Prostate gland (tissue), 2 donors: Measurements from ENCODE around the gene ZNF578. TPM values are rescaled to one million over a fixed set of nuclear protein-coding genes. Genes with fewer than 3 reads are reported as not detected.
"Not testable (repeated sequence)": the region's sequence is repeated elsewhere in the genome, so short reads cannot be mapped to it uniquely, and the experiment has no call there.

Source experiments
- DNase-seq: peaks from one replicate; pipeline ENCODE4 v3.0.0-alpha.2; 2019; ENCODE audit warnings: low spot score
- H3K27ac ChIP-seq, 2 donors: fragments of 200-600 bp; sonication (generic); 2 replicates each; pipeline ENCODE4 v1.5.1; 2017 to 2019
- H3K27me3 ChIP-seq: fragments of 200-600 bp; sonication (generic); replicated peaks from 2 replicates; pipeline ENCODE4 v1.5.1; 2019; ENCODE audit not compliant: insufficient read depth
- H3K36me3 ChIP-seq, 2 donors: fragments of 200-600 bp; sonication (generic); 1 replicate in 1 of 2; 2 replicates in 1 of 2; pipeline versions ENCODE4 v1.5.1 to v1.8.1; 2017 to 2019
- H3K4me1 ChIP-seq: fragments of 200-600 bp; sonication (generic); replicated peaks from 2 replicates; pipeline ENCODE4 v1.5.1; 2019
- H3K4me3 ChIP-seq, 2 donors: fragments of 200-600 bp; sonication (generic); 2 replicates each; pipeline ENCODE4 v1.5.1; 2017 to 2019
- H3K9me3 ChIP-seq: fragments of 200-600 bp; sonication (generic); 2 replicates; pipeline ENCODE4 v1.5.1; 2017
- POLR2A ChIP-seq: fragments of 450-650 bp; IDR thresholded peaks from one replicate; pipeline ENCODE4 v1.6.1; 2016; ENCODE audit warnings: antibody characterized with exemption, mild to moderate bottlenecking
- POLR2AphosphoS5 ChIP-seq: sonication (generic); formaldehyde crosslinking; IDR thresholded peaks from one replicate; pipeline ENCODE4 v1.6.1; 2017; ENCODE audit warnings: antibody characterized with exemption
- WGBS: methylation state at CpG from one replicate; pipeline ENCODE4 v1.1.5; 2018; 5-methylcytosine and 5-hydroxymethylcytosine counted together
- intact Hi-C: fragments of 100-400 bp; cut with DNase I; formaldehyde crosslinking; loops from one replicate; pipeline ENCODE4 v1.14.2; 2022
- total RNA-seq, 2 donors: library from RNA; depleted of rRNA; stranded (reverse); fragments of >200 nt; gene quantifications; one replicate each; pipeline ENCODE4 v1.1.0, GENCODE V29; 2016
- TF ChIP-seq, protein P1 (sequence below), 4 experiments: fragments of 200-600 bp in 2 of 4; fragments of 450-650 bp in 2 of 4; sonication (generic) in 2 of 4; IDR thresholded peaks; 1 replicate in 3 of 4; 2 replicates in 1 of 4; pipeline ENCODE4 v1.5.1; 2016 to 2019; ENCODE audit warnings: antibody characterized with exemption in 4 of 4, mild to moderate bottlenecking in 2 of 4, moderate library complexity in 2 of 4

The ZNF578 gene
- total RNA-seq, 2 donors from 2014 or later, result 0.68 to 10.2 TPM

DNA sequence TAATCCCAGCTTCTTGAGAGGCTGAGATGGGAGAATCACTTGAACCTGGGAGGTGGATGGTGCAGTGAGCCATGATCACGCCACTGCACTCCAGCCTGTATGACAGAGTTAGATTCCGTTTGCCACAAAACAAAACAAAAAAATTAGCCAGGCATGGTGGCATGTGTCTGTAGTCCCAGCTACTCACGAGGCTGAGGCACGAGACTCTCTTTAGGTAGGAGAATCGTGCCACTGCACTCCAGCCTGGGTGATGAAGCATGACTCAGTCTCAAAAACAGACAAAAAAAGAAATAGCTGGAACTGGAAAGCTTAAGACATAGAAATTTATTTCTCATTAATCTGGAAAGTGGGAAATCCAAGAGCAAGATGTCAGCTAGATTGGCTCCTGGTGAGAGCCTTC lies 53.9 kb downstream of the ZNF578 start:
- WGBS, result 93% methylated on average over 5 of the region's 5 CpGs
- H3K27me3 ChIP-seq, result no peaks in the 10 kb centered on the region
- intact Hi-C loops, result no loop called here
- no peaks in the 10 kb centered on the region for H3K9me3 ChIP-seq
- no peak for DNase-seq
- no peak overlapping the region for H3K4me3 ChIP-seq
- TF ChIP-seq, protein P1, sequence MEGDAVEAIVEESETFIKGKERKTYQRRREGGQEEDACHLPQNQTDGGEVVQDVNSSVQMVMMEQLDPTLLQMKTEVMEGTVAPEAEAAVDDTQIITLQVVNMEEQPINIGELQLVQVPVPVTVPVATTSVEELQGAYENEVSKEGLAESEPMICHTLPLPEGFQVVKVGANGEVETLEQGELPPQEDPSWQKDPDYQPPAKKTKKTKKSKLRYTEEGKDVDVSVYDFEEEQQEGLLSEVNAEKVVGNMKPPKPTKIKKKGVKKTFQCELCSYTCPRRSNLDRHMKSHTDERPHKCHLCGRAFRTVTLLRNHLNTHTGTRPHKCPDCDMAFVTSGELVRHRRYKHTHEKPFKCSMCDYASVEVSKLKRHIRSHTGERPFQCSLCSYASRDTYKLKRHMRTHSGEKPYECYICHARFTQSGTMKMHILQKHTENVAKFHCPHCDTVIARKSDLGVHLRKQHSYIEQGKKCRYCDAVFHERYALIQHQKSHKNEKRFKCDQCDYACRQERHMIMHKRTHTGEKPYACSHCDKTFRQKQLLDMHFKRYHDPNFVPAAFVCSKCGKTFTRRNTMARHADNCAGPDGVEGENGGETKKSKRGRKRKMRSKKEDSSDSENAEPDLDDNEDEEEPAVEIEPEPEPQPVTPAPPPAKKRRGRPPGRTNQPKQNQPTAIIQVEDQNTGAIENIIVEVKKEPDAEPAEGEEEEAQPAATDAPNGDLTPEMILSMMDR (IDR thresholded peaks at IDR 0.05), result no peak
- TF ChIP-seq POLR2A (no peak), POLR2AphosphoS5 (no peak)
- no peaks in the 10 kb centered on the region for H3K36me3 ChIP-seq
- no peak overlapping the region for H3K27ac ChIP-seq
- H3K4me1 ChIP-seq, result no peaks in the 10 kb centered on the region

DNA sequence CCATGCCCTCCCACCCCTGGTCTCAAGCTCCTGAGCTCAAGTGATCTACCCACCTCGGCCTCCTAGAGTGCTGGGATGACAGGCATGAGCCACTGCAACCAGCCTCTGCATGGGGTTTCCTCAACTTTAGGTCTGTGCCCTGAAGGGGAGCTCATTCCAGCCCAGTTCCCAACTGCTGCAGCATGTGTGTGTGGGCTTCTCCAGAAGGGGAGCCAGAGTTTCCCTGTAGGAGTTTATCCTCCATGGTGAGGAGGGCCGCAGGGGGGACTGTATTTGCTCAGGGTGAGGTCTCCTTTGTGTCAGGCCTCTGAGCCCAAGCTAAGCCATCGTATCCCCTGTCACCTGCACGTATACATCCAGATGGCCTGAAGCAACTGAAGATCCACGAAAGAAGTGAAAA lies 62.8 kb downstream of the ZNF578 start:
- TF ChIP-seq POLR2A (no peak), POLR2AphosphoS5 (no peak)
- TF ChIP-seq, protein P1 (IDR thresholded peaks at IDR 0.05), result no peak
- Histone ChIP-seq H3K27me3 (no peaks in the 10 kb centered on the region), H3K4me3 (no peak overlapping the region), H3K36me3 (no peaks in the 10 kb centered on the region), H3K27ac (no peak overlapping the region), H3K9me3 (no peaks in the 10 kb centered on the region), H3K4me1 (no peaks in the 10 kb centered on the region)
- DNase-seq, result no peak
- intact Hi-C loops, result no loop called here
- 72% methylated on average over 5 of the region's 5 CpGs for WGBS

DNA sequence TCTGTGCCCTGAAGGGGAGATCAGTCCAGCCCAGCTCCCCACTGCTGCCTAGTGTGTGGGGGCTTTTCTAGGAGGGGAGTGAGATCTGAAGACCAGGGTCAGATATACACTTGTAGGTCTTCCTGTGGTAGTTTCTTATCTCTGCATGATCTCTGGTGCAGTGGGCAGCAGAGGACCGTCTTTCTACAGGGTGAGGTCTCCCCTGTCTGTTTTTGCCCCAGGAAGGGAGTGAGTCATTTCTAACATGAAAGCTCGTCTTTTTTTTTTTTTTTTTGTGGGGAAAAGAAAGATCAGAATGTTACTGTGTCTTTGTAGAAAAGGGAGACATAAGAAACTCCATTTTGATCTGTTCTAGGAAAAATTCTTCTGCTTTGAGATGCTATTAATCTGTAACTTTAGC lies 65.3 kb downstream of the ZNF578 start:
- H3K4me1 ChIP-seq, result no peaks in the 10 kb centered on the region
- H3K36me3 ChIP-seq, result no peaks in the 10 kb centered on the region
- H3K9me3 ChIP-seq, result no peaks in the 10 kb centered on the region
- DNase-seq, result no peak
- H3K27ac ChIP-seq, result no peak overlapping the region
- H3K27me3 ChIP-seq, result no peaks in the 10 kb centered on the region
- no peak overlapping the region for H3K4me3 ChIP-seq
- TF ChIP-seq POLR2AphosphoS5, result no peak
- TF ChIP-seq, protein P1 (IDR thresholded peaks at IDR 0.05), result no peak
- TF ChIP-seq POLR2A, result no peak
- WGBS, result 20% methylated on average over 2 of the region's 2 CpGs
- intact Hi-C loops, result no loop called here

DNA sequence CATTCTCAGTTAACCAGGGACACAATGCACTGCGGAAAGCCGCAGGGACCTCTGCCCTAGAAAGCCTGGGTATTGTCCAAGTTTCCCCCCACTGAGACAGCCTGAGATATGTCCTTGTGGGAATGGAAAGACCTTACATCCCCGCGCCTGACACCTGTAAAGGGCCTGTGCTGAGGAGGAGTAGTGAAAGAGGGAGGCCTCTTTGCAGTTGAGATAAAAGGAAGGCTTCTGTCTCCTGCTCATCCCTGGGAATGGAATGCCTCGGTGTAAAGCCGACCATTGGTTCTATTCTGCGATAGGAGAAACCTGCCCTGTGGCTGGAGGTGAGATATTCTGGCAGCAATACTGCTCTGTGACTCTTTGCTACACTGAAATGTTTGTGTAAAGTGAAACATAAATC lies 65.8 kb downstream of the ZNF578 start:
- 46% methylated on average over 7 of the region's 7 CpGs for WGBS
- intact Hi-C loops, result not testable (repeated sequence)

DNA sequence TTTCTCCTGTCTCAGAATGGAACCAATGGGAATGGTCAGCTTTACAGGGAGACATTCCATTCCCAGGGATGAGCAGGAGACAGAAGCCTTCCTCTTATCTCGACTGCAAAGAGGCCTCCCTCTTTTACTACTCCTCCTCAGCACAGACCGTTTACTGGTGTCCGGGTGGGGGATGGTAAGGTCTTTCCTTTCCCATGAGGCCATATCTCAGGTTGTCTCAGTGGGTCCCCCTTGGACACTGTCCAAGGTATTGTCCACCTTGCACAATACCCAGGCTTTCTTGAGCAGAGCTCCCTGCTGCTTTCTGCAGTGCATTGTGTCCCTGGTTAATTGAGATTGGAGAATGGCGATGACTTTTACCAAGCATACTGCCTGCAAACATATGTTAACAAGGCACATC lies 66.7 kb downstream of the ZNF578 start:
- Histone ChIP-seq H3K4me3 (no peak overlapping the region), H3K27me3 (no peaks in the 10 kb centered on the region), H3K27ac (no peak overlapping the region), H3K36me3 (no peaks in the 10 kb centered on the region), H3K9me3 (no peaks in the 10 kb centered on the region), H3K4me1 (no peaks in the 10 kb centered on the region)
- intact Hi-C loops, result loop anchor here (10.0 kb wide), 1 partner anchor 215 kb away; the partner anchor contains the start of gene ZNF611
- TF ChIP-seq POLR2AphosphoS5 (no peak), POLR2A (no peak)
- TF ChIP-seq, protein P1 (IDR thresholded peaks at IDR 0.05), result no peak
- DNase-seq, result no peak
- 37% methylated on average over 4 of the region's 4 CpGs for WGBS

More for the DNA sequence above, 65.8 kb downstream of the ZNF578 start:
- not testable (repeated sequence) for H3K4me3 ChIP-seq, H3K4me1 ChIP-seq, H3K27ac ChIP-seq, H3K36me3 ChIP-seq, DNase-seq, H3K9me3 ChIP-seq, H3K27me3 ChIP-seq
